Measurements from ENCODE around the gene GREM2.

DNA sequence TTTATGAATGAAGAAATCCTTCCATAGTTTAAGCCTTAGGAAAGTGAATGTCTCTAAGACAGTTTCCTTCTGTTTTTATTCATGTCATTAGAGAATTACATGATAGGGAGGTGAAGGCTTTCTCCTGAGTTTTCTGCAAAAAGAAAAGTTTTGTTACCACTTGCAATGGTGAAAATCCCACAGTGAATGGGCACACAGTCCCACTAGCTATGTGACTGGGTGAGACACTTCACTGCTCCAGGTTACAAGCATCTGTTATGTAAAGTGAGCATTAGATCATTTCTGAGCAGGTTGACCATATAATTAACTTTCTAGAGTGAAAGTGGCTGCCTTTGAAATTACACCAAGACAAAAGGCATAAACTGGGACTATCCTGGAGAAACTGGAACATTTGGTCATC lies 38.9 kb upstream of the GREM2 start:
- TF ChIP-seq EZH2 (IDR thresholded peaks at IDR 0.05) (no peak), POLR2AphosphoS5 (IDR thresholded peaks at IDR 0.05; ENCODE audit: borderline replicate concordance, low read depth, low read length) (no peak)

Data from SK-N-MC (cell line).